ENCODE measurements around the gene ZNF337. TPM values are rescaled to one million over a fixed set of nuclear protein-coding genes. Genes with fewer than 3 reads are reported as not detected.
A peak's percentile ranks its signal among the peaks of the same experiment; 100 is the strongest.
"Not testable (repeated sequence)": the region's sequence is repeated elsewhere in the genome, so short reads cannot be mapped to it uniquely, and the experiment has no call there.

ZNF337 gene
- total RNA-seq (2014; rRNA removed; shearing (Covaris generic)), result 4.1 and 8.9 TPM in 2 replicates

DNA sequence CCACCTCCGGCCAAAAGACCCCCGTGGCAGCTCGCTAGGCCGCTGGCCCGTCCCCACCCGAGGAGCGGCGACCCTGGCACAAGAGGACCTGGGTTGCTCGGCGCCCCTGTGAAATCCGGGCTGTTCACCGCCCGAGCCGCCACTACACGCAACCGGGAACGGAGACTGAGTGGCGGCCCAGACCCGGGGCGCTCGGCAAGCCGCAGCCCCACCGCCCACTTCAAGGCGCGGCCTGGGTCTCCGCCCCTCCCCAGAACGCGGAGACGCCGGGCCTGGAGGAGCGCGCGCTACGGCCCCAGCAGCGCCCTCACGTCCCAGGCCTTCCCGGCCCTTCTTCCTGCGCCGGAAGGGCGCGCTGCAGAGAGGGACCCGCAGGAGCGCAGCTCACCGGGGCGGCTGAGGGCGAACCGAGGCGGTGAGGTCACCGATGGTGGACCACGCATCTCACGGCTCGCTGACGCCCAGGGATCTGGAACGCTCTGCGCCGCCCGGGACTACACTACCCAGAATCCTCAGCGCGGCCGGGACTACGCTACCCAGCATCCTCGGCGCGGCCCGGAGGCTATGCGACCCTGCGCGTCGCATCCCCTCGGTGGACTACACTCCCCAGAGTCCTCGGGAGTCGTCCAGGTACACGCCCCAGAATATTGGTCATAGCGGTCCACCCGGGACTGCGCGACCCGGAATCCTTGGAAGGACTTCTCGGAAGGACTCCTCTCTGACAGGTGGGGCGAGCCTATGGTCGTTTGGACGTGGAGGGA, at the start of gene ZNF337:
TSS of gene ZNF337 (minus strand) at position 483 of the 761 bp plus-strand sequence. CDS start 10,436 bp downstream, outside the sequence.
- peak; percentile 97 for DNase-seq (ENCODE audit: low read depth)

DNA sequence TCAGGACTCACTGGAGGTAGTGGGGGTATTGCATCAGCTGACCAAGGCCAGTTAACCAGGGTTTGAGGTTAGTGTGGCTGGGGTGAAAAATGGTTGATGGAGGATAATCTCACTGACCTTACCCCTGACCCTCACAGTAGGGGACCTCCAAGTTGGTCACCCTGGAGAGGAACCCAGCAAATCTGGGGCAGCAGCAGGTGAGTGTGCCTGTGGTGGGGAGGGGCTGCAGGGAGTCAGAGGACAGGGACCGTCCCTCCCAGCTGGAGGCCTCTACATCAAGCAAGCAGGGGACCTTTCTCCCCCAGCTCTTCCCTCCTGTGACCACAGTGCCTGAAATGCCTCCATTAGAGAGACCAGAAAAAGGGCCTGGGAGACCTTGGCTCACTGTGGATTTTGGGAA, 49.1 kb upstream of the ZNF337 start:
- DNase-seq (ENCODE audit: low read depth), result no peak

DNA sequence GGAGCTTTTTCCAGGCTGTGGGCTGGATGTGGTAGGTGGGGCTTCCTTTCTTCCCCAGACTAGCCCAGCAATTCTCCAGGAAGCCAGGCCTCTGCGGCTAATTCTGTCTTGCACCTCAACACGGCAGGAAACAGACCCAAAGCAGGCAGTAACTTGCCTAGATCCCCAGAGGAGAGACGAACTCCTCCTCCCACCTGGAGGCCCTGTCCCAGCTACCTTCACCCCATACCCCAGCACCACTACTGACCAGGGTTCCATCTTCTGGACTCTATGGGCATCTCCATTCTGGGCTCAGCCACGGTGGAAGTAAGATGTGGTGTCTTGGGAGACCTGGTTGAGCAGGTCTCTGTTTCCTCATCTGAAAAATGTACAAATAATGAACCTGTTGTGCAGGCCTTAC, 48.4 kb upstream of the ZNF337 start:
- no peak for DNase-seq (ENCODE audit: low read depth)

GRCh38 chr20:25744261-25744660, 47.6 kb upstream of the ZNF337 start:
- no peak for DNase-seq (ENCODE audit: low read depth)

- DNase-seq (ENCODE audit: low read depth), result no peak
These were observed 44.4 kb upstream of the ZNF337 start for GRCh38 chr20:25741088-25741487.

GRCh38 chr20:25739615-25740320, 43.1 kb upstream of the ZNF337 start:
- DNase-seq (ENCODE audit: low read depth), result peak; percentile 49

DNA sequence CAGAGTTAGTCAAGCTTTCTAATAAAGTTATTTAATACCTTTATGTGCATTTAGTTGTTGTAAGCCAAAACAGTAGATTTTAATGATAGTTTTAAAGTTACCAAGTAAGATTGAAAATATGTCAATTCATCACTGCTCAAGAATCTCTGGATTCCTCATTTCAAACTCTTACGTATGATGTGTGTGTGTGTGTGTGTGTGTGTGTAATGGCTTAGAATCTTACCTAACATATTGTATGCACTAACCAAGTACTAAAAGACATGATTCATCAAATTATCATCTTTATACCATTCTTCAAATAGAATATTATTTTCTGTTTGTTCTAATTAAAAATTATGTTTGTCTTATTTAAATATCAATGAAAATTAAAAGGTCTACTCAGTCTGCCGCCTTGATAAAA, 41.5 kb upstream of the ZNF337 start:
- no peak for DNase-seq (ENCODE audit: low read depth)

DNA sequence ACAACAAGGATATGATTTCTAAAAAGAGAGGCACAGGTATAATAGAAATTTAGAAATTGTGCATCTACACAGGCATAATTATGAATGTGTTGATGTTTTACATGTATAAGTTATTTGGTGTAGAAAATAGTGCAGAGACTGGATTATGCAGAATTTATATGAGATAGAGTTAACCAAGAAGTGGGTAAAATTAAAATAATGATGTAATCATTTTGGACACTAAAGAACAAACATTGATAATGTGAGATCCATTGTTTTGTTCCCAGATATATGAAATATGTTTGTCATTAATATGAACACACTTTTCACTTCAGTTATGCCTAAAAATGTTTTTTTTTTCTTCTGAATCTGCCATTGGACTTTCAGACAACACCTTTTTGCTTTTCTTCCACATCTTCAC, 37.2 kb upstream of the ZNF337 start:
- no peak for DNase-seq (ENCODE audit: low read depth)

- DNase-seq (ENCODE audit: low read depth), result no peak
These were observed 34.2 kb upstream of the ZNF337 start for GRCh38 chr20:25730862-25731261.

DNA sequence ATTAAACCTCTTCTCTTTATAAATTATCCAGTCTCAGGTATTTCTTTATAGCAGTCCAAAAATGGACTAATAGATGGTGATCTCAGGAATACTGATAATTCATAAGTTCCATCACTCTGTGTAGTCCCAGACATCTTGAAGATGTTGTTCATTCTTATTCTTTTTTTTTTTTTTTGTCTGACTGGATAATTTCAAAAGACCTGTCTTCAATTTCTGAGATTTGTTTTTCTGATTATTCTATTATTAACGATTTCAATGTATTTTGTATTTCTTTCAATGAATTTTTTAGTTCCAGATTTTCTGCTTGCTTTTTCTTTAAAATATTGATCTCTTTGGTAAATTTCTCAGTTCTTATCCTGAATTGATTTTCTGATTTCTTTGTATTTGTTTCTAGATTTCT, 29.7 kb upstream of the ZNF337 start:
- no peak for DNase-seq (ENCODE audit: low read depth)

- DNase-seq (ENCODE audit: low read depth), result no peak
These were observed 29.0 kb upstream of the ZNF337 start for GRCh38 chr20:25725639-25726038.

DNA sequence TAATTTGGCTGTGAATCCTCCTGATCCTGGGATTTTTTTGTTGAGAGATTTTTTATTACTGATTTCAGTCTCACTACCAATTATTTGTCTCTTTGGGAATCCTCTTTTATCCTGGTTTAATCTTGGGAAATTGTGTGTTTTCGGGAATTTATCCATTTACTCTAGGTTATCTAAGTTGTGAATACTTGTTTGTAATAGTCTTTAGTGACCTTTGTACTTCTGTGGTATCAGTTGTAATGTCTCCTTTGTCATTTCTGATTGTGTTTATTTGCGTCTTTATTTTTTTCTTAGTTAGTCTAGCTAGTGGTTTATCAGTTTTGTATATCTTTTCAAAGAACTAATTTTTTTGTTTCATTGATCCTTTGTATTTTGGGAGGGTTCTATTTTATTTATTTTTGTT, 27.3 kb upstream of the ZNF337 start:
- DNase-seq (ENCODE audit: low read depth), result no peak

GRCh38 chr20:25720285-25720684, 23.6 kb upstream of the ZNF337 start:
- no peak for DNase-seq (ENCODE audit: low read depth)

- DNase-seq (ENCODE audit: low read depth), result not testable (repeated sequence)
These were observed 22.5 kb upstream of the ZNF337 start for GRCh38 chr20:25718896-25719809.

DNA sequence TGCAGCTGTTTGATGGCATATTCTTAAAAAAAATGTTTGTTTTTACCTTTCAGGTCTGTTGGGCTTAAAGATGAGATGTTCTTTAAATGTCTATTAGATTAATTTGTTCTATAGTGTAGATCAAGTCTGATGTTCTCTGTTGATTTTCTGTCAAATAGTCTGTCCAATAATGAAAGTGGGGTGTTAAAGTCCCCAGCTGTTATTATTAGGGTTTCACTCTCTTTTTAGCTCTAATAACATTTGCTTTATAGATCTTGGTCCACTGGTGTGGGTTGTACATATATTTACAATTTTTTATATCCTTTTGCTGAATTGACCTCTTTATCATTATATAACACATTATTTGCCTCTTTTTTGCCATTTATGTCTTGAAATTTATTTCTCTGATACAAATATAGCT, 11.0 kb upstream of the ZNF337 start:
- DNase-seq (ENCODE audit: low read depth), result no peak

DNA sequence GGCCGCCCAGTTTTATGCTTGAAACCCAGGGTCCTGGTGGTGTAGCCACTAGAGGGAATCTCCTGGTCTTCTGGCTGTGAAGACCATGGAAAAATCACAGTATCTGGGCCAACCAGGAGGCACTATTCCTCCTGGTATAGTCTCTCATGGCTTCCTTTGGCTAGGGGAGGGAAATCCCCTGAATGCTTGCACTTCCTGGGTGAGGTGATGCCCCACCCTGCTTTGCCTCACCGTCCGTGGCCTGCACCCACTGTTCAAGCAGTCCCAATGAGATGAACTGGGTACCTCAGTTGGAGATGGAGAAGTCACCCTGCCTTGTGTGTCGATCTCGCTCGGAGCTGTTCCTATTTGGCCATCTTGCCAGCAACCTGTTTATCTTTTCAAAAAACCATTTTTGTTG, 10.1 kb upstream of the ZNF337 start:
- no peak for DNase-seq (ENCODE audit: low read depth)

- no peak for DNase-seq (ENCODE audit: low read depth)
These were observed 9.2 kb upstream of the ZNF337 start for GRCh38 chr20:25705830-25706351.

GRCh38 chr20:25704303-25704702, 7.7 kb upstream of the ZNF337 start:
- not testable (repeated sequence) for DNase-seq (ENCODE audit: low read depth)

- not testable (repeated sequence) for DNase-seq (ENCODE audit: low read depth)
These were observed 4.2 kb upstream of the ZNF337 start for GRCh38 chr20:25700835-25701234.

DNA sequence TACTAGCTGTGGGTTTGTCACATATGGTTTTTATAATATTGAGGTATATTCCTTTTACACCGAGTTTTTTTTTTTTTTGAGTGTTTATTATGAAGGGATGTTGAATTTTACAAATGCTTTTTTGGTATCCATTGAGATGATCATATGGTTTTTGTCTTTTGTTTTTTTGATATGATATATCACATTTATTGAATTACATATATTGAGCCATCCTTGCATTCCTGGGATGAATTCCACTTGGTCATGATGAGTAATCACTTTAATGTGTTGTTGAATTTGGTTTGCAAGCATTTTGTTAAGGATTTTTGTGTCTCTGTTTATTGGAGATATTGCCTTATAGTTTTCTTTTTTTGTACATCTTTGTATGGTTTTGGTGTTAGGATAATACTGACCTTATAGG, 3.3 kb upstream of the ZNF337 start:
- DNase-seq (ENCODE audit: low read depth), result no peak

DNA sequence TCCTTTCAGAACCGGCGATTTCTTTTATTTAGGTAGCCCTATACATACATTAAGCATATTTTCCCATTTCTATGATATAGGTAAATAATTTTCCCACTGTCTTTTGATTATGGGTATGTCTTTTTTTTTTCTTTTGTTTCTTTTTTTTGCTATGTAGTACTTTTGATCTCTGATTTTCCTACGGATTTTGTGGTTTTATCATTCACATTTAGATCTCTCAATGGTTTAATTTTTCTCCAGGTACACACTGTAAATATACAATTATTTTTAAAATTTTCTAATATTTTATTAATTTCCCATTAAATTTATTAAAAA, 436 bp upstream of the ZNF337 start:
- no peak for DNase-seq (ENCODE audit: low read depth)

Data from Daoy (cell line).